Measurements from ENCODE around the gene TSPO2. TPM values are rescaled to one million over a fixed set of nuclear protein-coding genes. Genes with fewer than 3 reads are reported as not detected.

Gene TSPO2
- total RNA-seq, 6 experiments from 2014 or later = 0.22 to 0.86 (median 0.52) TPM

DNA sequence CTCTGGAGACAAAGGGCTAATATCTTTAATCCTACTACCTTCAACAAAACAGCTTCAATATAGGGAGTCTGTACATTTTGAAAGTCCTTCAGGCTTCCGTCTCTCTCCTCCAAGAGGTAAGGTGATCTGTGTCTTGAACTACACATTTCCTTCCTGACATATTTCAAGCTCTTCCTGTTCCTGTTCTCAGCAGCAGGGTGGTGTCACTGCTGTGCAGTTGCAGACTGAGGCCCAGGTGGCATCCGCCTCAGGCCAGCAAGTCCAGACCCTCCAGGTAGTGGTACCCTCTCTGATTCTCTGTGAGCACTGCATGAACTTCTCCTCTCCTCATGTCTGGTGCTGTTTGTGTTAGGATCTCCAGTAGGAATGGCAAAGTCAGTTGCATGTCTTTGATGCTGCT, 38.4 kb downstream of the TSPO2 start:
- Histone ChIP-seq H3K4me1 (peaks cover 0 to 19% (median 1%) of the 10 kb centered on the region in 4 donors), H3K36me3 (peaks cover 6 to 35% (median 17%) of the 10 kb centered on the region in 4 donors), H3K27ac (no peak overlapping the region), H3K4me3 (no peak overlapping the region), H3K27me3 (no peaks in the 10 kb centered on the region), H3K9me3 (no peaks in the 10 kb centered on the region)
- TF ChIP-seq, protein P1, sequence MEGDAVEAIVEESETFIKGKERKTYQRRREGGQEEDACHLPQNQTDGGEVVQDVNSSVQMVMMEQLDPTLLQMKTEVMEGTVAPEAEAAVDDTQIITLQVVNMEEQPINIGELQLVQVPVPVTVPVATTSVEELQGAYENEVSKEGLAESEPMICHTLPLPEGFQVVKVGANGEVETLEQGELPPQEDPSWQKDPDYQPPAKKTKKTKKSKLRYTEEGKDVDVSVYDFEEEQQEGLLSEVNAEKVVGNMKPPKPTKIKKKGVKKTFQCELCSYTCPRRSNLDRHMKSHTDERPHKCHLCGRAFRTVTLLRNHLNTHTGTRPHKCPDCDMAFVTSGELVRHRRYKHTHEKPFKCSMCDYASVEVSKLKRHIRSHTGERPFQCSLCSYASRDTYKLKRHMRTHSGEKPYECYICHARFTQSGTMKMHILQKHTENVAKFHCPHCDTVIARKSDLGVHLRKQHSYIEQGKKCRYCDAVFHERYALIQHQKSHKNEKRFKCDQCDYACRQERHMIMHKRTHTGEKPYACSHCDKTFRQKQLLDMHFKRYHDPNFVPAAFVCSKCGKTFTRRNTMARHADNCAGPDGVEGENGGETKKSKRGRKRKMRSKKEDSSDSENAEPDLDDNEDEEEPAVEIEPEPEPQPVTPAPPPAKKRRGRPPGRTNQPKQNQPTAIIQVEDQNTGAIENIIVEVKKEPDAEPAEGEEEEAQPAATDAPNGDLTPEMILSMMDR (IDR thresholded peaks at IDR 0.05) = no peak
- no peak for TF ChIP-seq POLR2A (IDR thresholded peaks at IDR 0.05)
- ATAC-seq = peak in 2 of 4 donors; percentile 20 to 36
- no peak for DNase-seq
- 75% methylated on average over 2 of the region's 2 CpGs for WGBS (ENCODE audit: insufficient coverage, low coverage, low lambda C conversion rate, missing lambda C conversion rate)
- intact Hi-C loops (cut with DNase I) = no loop called here

DNA sequence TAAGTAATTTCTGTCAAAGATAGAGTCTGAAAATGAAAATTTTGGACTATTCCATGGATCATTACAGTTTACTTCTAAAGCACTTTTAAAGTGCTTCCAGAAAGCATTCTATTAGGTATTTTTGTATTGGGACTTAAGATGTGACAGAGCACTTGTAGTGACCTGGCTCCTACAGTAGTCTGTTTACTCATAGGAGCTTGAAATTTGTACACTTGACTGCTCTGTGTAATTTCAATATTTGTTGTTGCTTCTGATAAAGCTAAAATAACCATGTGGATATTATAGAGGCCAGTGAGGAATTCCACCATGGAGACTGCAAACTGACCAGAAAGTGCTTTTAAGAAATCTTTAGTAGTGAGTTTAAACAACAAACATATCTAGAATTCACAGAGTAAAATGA, 40.8 kb downstream of the TSPO2 start:
- intact Hi-C loops (cut with DNase I) = no loop called here
- no peak overlapping the region for H3K27ac ChIP-seq
- ATAC-seq = no peak

DNA sequence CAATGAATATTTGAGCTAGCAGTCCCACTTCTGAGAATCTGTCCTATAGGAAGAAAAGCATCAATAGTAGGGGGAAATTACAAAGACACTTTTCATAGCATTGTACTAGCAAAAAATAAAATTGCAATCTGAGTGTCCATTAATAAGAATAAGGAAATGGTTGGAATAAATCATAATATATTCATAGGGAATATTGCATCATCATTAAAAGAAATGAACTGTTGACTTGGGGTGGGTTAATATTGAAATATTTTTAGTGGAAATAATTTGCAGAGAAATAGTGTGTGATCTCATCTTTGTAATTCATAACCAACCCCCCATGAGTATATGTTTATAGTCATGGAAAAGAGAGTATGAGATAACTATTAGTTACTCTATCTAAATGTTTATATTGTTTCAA, 42.9 kb downstream of the TSPO2 start:
- no peak for ATAC-seq
- no peaks in the 10 kb centered on the region for H3K9me3 ChIP-seq
- no peak overlapping the region for H3K4me3 ChIP-seq
- no peaks in the 10 kb centered on the region for H3K27me3 ChIP-seq
- no peak for DNase-seq
- no peak for TF ChIP-seq POLR2A (IDR thresholded peaks at IDR 0.05)
- TF ChIP-seq, protein P1 (IDR thresholded peaks at IDR 0.05) = no peak
- intact Hi-C loops (cut with DNase I) = no loop called here
- peaks cover 0 to under 1% (median 0%) of the 10 kb centered on the region in 4 donors for H3K4me1 ChIP-seq
- no peak overlapping the region for H3K27ac ChIP-seq
- H3K36me3 ChIP-seq = peaks cover 6 to 43% (median 17%) of the 10 kb centered on the region in 4 donors

More for the DNA sequence above, 40.8 kb downstream of the TSPO2 start:
- TF ChIP-seq, protein P1 (IDR thresholded peaks at IDR 0.05) = no peak
- TF ChIP-seq POLR2A (IDR thresholded peaks at IDR 0.05) = no peak
- H3K36me3 ChIP-seq = peaks cover 6 to 45% (median 17%) of the 10 kb centered on the region in 4 donors
- H3K4me1 ChIP-seq = no peaks in the 10 kb centered on the region
- H3K9me3 ChIP-seq = no peaks in the 10 kb centered on the region
- H3K4me3 ChIP-seq = no peak overlapping the region
- DNase-seq = no peak
- no peaks in the 10 kb centered on the region for H3K27me3 ChIP-seq

DNA sequence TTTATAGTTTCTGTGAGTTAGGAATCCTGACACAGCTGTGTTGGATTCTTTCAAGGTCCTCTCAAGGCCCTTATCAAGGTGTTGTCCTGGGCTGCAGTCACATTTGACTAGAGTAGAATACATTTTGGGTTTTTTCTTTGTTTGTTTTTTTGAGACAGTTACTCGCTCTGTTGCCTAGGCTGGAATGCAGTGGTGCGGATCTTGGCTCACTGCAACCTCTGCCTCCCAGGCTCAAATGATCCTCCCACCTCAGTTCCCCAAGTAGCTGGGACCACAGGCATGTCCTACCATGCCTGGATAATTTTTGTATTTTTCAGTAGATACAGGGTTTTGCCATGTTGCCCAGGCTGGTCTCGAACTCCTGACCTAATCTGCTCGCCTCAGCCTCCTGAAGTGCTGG, 46.2 kb downstream of the TSPO2 start:
- no peaks in the 10 kb centered on the region for H3K27me3 ChIP-seq
- intact Hi-C loops (cut with DNase I) = no loop called here
- H3K4me3 ChIP-seq = no peak overlapping the region
- peaks cover 7 to 58% (median 19%) of the 10 kb centered on the region in 4 donors for H3K36me3 ChIP-seq
- 100% methylated on average over 4 of the region's 4 CpGs for WGBS (ENCODE audit: insufficient coverage, low coverage, low lambda C conversion rate, missing lambda C conversion rate)
- DNase-seq = no peak
- no peak for ATAC-seq
- no peak for TF ChIP-seq POLR2A (IDR thresholded peaks at IDR 0.05)
- TF ChIP-seq, protein P1 (IDR thresholded peaks at IDR 0.05) = no peak
- no peak overlapping the region for H3K27ac ChIP-seq
- peaks cover 0 to 17% (median 3%) of the 10 kb centered on the region in 4 donors for H3K4me1 ChIP-seq
- H3K9me3 ChIP-seq = no peaks in the 10 kb centered on the region
